Neural cell (in vitro differentiated cells): Measurements from ENCODE around the gene DEFB127. TPM values are rescaled to one million over a fixed set of nuclear protein-coding genes. Genes with fewer than 3 reads are reported as not detected.

ENCODE experiments used
- H2AFZ ChIP-seq: fragments of 200-600, 300-800 bp; sonication (generic), shearing (Covaris generic); 2 replicates; pipeline ENCODE4 v1.6.0; 2014; ENCODE audit warnings: low read depth, mild to moderate bottlenecking, antibody characterized with exemption, low read length, moderate library complexity
- H3F3A ChIP-seq: fragments of 200-600 bp; shearing (Covaris generic); 2 replicates; pipeline ENCODE4 v1.6.1; 2016; ENCODE audit warnings: mild to moderate bottlenecking, moderate library complexity, mixed read lengths, antibody characterized with exemption, low read length; ENCODE audit not compliant: insufficient read depth, poor library complexity, severe bottlenecking
- H3K27ac ChIP-seq: fragments of 200-600, 300-800 bp; sonication (generic), shearing (Covaris generic); 2 replicates; pipeline ENCODE4 v1.5.1; 2014; ENCODE audit warnings: mild to moderate bottlenecking, low read length, moderate library complexity
- H3K27me3 ChIP-seq: fragments of 300-800, 200-600 bp; sonication (generic), shearing (Covaris generic); 2 replicates; pipeline ENCODE4 v1.6.0; 2014; ENCODE audit warnings: mild to moderate bottlenecking, low read depth, low read length, moderate library complexity; ENCODE audit not compliant: insufficient read depth
- H3K36me3 ChIP-seq: fragments of 300-800, 200-600 bp; sonication (generic), shearing (Covaris generic); 2 replicates; pipeline ENCODE4 v1.5.1; 2014; ENCODE audit warnings: mild to moderate bottlenecking, antibody characterized with exemption, low read length, moderate library complexity; ENCODE audit not compliant: insufficient read depth
- H3K4me2 ChIP-seq: fragments of 300-800, 200-600 bp; sonication (generic), shearing (Covaris generic); 2 replicates; pipeline ENCODE4 v1.6.0; 2014; ENCODE audit warnings: mild to moderate bottlenecking, low read length
- H3K4me3 ChIP-seq: fragments of 300-800, 200-600 bp; sonication (generic), shearing (Covaris generic); 2 replicates; pipeline ENCODE4 v1.5.1; 2014; ENCODE audit warnings: mild to moderate bottlenecking, low read length, moderate library complexity
- H3K79me2 ChIP-seq: fragments of 200-600 bp; shearing (Covaris generic); replicated peaks from 2 replicates; pipeline ENCODE4 v1.6.0; 2014; ENCODE audit warnings: mild to moderate bottlenecking, low read length, moderate library complexity; ENCODE audit not compliant: insufficient read depth
- H3K9ac ChIP-seq: fragments of 300-800, 200-600 bp; sonication (generic), shearing (Covaris generic); 2 replicates; pipeline ENCODE4 v1.6.1; 2016; ENCODE audit warnings: mild to moderate bottlenecking, low read length, mixed read lengths
- H3K9me2 ChIP-seq: fragments of 200-600 bp; shearing (Covaris generic); 2 replicates; pipeline ENCODE4 v1.6.1; 2016; ENCODE audit warnings: mild to moderate bottlenecking, low read length, mixed read lengths; ENCODE audit not compliant: insufficient read depth
- H3K9me3 ChIP-seq: fragments of 200-600, 300-800 bp; sonication (generic), shearing (Covaris generic); 2 replicates; pipeline ENCODE4 v1.6.1; 2016; ENCODE audit warnings: mild to moderate bottlenecking, mixed run types, low read length, moderate library complexity, mixed read lengths
- H4K20me1 ChIP-seq: fragments of 200-600 bp; shearing (Covaris generic); 2 replicates; pipeline ENCODE4 v1.6.1; 2016; ENCODE audit warnings: mild to moderate bottlenecking, mixed run types; ENCODE audit not compliant: insufficient read depth
- CTCF ChIP-seq: fragments of 450-650 bp; IDR thresholded peaks from 2 replicates; pipeline ENCODE4 v1.5.1; 2014; ENCODE audit warnings: antibody characterized with exemption, mild to moderate bottlenecking, moderate library complexity; ENCODE audit not compliant: poor library complexity, severe bottlenecking
- EP300 ChIP-seq: fragments of 450-650 bp; conservative IDR thresholded peaks from 2 replicates; pipeline ENCODE4 v1.6.1; 2014; ENCODE audit warnings: antibody characterized with exemption, mild to moderate bottlenecking, moderate library complexity; ENCODE audit not compliant: poor library complexity, severe bottlenecking
- EZH2 ChIP-seq: fragments of 200-600, 300-800 bp; shearing (Covaris generic), sonication (generic); IDR thresholded peaks from 2 replicates; pipeline ENCODE4 v1.6.1; 2014; ENCODE audit warnings: antibody characterized with exemption, low read length, borderline replicate concordance, mild to moderate bottlenecking; ENCODE audit not compliant: insufficient read depth, poor library complexity, severe bottlenecking
- MXI1 ChIP-seq: fragments of 450-650 bp; conservative IDR thresholded peaks from 2 replicates; pipeline ENCODE4 v1.6.1; 2014; ENCODE audit warnings: antibody characterized with exemption, mild to moderate bottlenecking; ENCODE audit not compliant: poor library complexity, severe bottlenecking
- POLR2AphosphoS5 ChIP-seq: IDR thresholded peaks from 2 replicates; pipeline ENCODE4 v1.6.1; 2012
- RAD21 ChIP-seq: fragments of 450-650 bp; conservative IDR thresholded peaks from 2 replicates; pipeline ENCODE4 v1.6.1; 2014; ENCODE audit warnings: antibody characterized with exemption, mild to moderate bottlenecking, moderate library complexity
- REST ChIP-seq: IDR thresholded peaks from 2 replicates; pipeline ENCODE4 v1.6.1; 2012; ENCODE audit warnings: borderline replicate concordance
- SMC3 ChIP-seq: fragments of 450-650 bp; conservative IDR thresholded peaks from 2 replicates; pipeline ENCODE4 v1.6.1; 2014; ENCODE audit warnings: antibody characterized with exemption, mild to moderate bottlenecking, moderate library complexity; ENCODE audit not compliant: poor library complexity
- TAF1 ChIP-seq: IDR thresholded peaks from 2 replicates; pipeline ENCODE4 v1.6.1; 2012; ENCODE audit warnings: low read depth
- polyA plus RNA-seq: library from polyadenylated mRNA; depleted of rRNA; stranded (reverse); fragments of >200 nt; gene quantifications from 2 replicates; pipeline ENCODE4 v1.2.3, GENCODE V29; 2014

Gene DEFB127
- polyA plus RNA-seq, 1 donor from 2014 or later = not detected

GRCh38 chr20:137668-138490, 19.4 kb upstream of the DEFB127 start:
- H2AFZ ChIP-seq = no peak overlapping the region
- H3K4me2 ChIP-seq = no peak overlapping the region

GRCh38 chr20:142290-142689, 15.0 kb upstream of the DEFB127 start, which contains the start of gene DEFB126:
Gene DEFB126 (plus strand): TSS chr20:142590. CDS start chr20:142629, 39 bp downstream.
- peaks cover 6% of the 10 kb centered on the region for H3K27me3 ChIP-seq
- no peaks in the 10 kb centered on the region for H3K9me2 ChIP-seq
- no peak within 1 kb of the TSS for H3K4me3 ChIP-seq
- no peak within 1 kb of the TSS for H3K9ac ChIP-seq
- H4K20me1 ChIP-seq = no peaks in the 10 kb centered on the region
- H2AFZ ChIP-seq = no peak within 1 kb of the TSS
- H3K9me3 ChIP-seq = no peaks in the 10 kb centered on the region
- no peaks in the 10 kb centered on the region for H3K79me2 ChIP-seq
- no peak within 1 kb of the TSS for H3K4me2 ChIP-seq
- no peak within 1 kb of the TSS for H3K27ac ChIP-seq
- H3F3A ChIP-seq = no peaks in the 10 kb centered on the region
- no peaks in the 10 kb centered on the region for H3K36me3 ChIP-seq
- TF ChIP-seq REST (no peak), POLR2AphosphoS5 (no peak), EZH2 (no peak), SMC3 (no peak), RAD21 (no peak), TAF1 (no peak), CTCF (no peak), MXI1 (no peak), EP300 (no peak)

More at GRCh38 chr20:137668-138490, 19.4 kb upstream of the DEFB127 start:
- Histone ChIP-seq H3K9me3 (no peaks in the 10 kb centered on the region), H4K20me1 (no peaks in the 10 kb centered on the region), H3K27me3 (peaks cover 6% of the 10 kb centered on the region), H3K9me2 (no peaks in the 10 kb centered on the region), H3F3A (no peaks in the 10 kb centered on the region), H3K9ac (no peak overlapping the region), H3K79me2 (no peaks in the 10 kb centered on the region), H3K4me3 (no peak overlapping the region), H3K36me3 (no peaks in the 10 kb centered on the region), H3K27ac (no peak overlapping the region)
- no peak for TF ChIP-seq TAF1
